Activated CD8-positive, alpha-beta memory T cell treated with anti-CD3 and anti-CD28 coated beads for 1 hour (primary cell): ENCODE results near the gene BOLA2B.
A peak's percentile ranks its signal among the peaks of the same experiment; 100 is the strongest.
"Not testable (repeated sequence)": the region's sequence is repeated elsewhere in the genome, so short reads cannot be mapped to it uniquely, and the experiment has no call there.

ENCODE experiments used
- DNase-seq, 2 donors: peaks; one replicate each; pipeline ENCODE4 v3.0.0-alpha.2; 2020; ENCODE audit warnings: low read depth in 1 of 2; ENCODE audit errors: extremely low read depth in 1 of 2

BOLA2B gene

GRCh38 chr16:30193615-30194014, at the start of gene BOLA2B, which contains the start of gene SLX1A:
TSS of gene BOLA2B (minus strand) at chr16:30193666. CDS start at chr16:30193595, 71 bp downstream.
TSS of gene SLX1A (plus strand) at chr16:30193875. CDS start at chr16:30194085, 210 bp downstream.
- DNase-seq: not testable (repeated sequence)

DNA sequence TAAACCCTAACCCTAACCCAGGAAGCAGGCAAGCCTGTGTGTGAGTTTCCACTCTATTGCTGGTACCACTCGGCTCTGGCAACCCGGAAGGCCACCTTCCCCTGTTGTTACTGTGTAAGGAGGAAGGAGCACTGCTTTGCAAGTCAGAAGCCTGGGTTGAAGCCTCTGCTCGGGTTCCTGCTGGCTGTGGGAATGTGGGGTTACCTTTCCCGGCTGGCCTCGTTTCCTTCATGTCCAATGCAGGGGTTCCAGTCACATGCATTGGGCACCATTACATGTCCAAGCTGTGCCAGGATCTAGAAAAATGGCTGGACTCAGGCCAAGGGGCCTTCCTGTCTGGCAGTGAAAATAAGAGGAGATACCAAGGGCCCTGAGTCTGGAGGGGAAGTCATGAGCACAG, 23.6 kb upstream of the BOLA2B start:
- DNase-seq: not testable (repeated sequence)

GRCh38 chr16:30211414-30211813, 17.9 kb upstream of the BOLA2B start:
- not testable (repeated sequence) for DNase-seq

GRCh38 chr16:30209032-30209431, 15.6 kb upstream of the BOLA2B start:
- not testable (repeated sequence) for DNase-seq

DNA sequence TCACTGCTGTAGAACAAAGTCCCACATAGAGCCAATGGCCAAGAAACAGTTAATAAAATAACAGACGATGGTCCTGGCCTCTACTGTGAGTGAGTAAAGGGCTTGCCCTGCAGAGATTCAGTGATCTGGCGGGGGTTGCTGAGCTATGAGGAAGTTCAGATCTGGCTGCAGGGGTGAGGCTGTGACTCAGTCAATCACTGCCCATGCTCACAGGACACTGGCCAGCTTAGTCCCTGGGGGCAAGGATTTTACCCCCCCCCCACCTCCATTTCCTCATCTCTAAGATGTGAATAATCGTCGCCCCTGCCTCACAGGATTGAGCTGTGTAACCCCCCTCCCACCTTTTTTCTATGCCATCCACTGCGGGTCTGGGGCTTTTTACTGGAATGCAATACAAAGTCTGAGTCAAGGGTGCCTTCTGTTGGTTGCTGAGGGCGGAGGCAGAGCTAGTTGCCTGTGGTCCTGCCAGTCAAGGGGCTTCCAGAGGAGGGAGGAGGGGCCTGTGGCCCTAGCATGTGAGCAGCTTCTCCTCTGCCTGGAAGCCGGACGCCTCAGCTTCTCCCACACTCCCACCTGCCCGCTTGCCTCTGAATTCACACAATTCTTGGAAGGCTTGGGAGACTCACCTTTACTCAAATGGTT, 13.7 kb upstream of the BOLA2B start:
- DNase-seq: not testable (repeated sequence)

DNA sequence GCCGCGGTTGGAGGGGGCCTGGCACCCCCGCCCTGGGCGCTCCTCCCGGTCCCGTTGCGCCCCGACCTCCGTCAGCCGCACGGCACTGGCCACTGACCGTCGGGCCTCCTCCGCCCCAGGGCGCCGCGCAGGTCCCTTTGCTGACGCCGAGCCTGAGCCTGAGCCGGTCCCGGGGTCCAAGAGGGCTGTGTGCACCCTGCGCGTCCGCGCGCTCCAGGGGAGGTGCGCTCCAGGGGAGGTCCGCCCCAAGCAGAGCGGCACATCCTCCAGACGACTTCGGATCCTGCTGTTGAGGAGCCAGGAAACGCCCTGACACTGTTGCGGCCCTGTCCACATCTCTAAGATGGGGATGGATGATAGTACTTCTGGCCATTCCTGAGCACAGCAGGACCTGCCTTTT, 12.8 kb upstream of the BOLA2B start:
- DNase-seq: not testable (repeated sequence)

- DNase-seq: not testable (repeated sequence)
Observed at GRCh38 chr16:30205541-30206236, 12.2 kb upstream of the BOLA2B start.

- DNase-seq: not testable (repeated sequence)
Observed at GRCh38 chr16:30199608-30200343, 6.3 kb upstream of the BOLA2B start.

DNA sequence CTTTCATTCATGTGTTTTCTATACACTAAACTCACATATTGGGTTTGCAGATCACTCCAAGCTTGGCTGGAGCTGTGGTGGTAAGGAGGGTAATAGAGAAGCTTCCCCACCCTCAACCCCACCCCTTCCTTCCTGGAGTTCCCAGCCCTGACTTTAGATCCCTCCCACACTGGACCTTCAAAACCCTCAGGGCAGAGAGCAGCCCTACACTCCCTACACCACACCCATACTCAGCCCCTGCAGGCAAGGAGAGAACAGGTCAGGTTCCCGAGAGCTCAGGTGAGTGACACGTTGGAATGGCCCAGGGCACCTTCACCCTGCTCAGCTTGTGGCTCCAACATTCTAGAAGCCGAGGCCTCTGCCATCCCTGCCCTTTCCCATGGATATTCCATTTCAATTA, 5.6 kb upstream of the BOLA2B start, which contains the start of gene SULT1A3:
SULT1A3 (plus strand) TSS at position 207 of the 400 bp plus-strand sequence. CDS start 1,474 bp downstream, outside the sequence.
- not testable (repeated sequence) for DNase-seq

DNA sequence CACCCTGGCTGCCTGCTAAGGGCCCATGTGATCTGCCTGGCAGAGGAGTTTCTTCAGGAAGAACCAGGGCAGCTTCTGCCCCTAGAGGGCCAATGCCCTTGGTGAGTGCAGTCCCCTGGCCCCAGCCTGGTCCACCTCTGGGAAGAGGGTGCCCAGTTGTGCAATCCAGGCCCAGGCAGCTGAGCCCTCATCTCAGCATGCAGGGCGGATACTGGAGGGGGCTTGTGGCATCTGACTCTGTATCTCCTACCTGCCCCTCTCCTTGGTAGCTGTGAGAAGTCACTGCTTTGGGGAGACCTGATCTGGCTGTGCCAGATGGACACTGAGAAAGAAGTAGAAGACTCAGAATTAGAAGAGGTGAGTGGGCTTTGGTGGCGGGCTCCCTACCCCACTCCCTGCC, 3.5 kb upstream of the BOLA2B start:
- not testable (repeated sequence) for DNase-seq

GRCh38 chr16:30194172-30194925, 883 bp upstream of the BOLA2B start:
- not testable (repeated sequence) for DNase-seq

- DNase-seq: not testable (repeated sequence)
Observed at GRCh38 chr16:30193098-30193497, 368 bp downstream of the BOLA2B start.

DNA sequence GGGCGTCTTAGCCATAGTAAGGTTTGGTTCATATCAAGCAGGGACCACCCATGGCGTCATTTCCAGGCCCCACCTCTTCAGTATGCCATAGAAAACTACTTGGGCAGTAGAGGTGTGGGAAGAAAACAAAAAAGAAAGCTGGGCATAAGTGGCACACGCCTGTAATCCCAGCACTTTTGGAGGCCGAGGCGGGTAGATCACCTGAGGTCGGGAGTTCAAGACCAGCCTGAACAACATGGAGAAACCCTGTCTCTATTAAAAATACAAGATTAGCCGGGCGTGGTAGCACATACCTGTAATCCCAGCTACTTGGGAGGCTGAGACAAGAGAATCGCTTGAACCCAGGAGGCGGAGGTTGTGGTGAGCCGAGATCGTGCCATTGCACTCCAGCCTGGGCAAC, 2.3 kb downstream of the BOLA2B start:
- not testable (repeated sequence) for DNase-seq

- DNase-seq: no peak
Observed at GRCh38 chr16:30187971-30188561, 5.4 kb downstream of the BOLA2B start.

DNA sequence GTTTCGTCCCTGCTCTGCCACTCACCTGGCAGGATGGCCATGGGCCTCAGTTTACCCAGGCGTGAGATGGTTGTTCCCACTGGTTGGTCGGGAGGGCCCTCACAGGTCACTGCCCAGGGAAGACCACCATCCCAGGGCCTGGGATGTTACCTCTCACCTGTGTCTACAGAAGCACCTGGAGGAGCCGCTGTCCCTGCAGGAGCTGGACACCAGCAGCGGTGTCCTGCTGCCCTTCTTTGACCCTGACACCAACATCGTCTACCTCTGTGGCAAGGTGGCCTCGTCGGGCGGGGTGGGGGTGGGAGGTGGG, 6.0 kb downstream of the BOLA2B start:
- no peak for DNase-seq

GRCh38 chr16:30186782-30187555, 6.5 kb downstream of the BOLA2B start:
- peak; percentile 82 to 86 for DNase-seq

DNA sequence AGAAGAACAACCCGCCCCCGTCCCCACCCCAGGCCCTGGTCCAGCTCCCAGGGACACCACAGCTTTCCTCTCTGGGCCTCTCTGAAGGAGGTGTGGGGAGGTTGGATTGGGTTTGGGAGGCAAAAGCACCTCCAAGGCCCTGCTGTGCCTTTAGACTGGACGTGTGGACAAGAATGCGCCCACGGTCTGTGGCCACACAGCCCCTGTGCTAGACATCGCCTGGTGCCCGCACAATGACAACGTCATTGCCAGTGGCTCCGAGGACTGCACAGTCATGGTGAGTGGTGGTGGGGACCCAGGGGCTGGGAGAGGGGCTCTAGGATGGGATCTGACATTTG, 7.1 kb downstream of the BOLA2B start:
- DNase-seq: no peak

DNA sequence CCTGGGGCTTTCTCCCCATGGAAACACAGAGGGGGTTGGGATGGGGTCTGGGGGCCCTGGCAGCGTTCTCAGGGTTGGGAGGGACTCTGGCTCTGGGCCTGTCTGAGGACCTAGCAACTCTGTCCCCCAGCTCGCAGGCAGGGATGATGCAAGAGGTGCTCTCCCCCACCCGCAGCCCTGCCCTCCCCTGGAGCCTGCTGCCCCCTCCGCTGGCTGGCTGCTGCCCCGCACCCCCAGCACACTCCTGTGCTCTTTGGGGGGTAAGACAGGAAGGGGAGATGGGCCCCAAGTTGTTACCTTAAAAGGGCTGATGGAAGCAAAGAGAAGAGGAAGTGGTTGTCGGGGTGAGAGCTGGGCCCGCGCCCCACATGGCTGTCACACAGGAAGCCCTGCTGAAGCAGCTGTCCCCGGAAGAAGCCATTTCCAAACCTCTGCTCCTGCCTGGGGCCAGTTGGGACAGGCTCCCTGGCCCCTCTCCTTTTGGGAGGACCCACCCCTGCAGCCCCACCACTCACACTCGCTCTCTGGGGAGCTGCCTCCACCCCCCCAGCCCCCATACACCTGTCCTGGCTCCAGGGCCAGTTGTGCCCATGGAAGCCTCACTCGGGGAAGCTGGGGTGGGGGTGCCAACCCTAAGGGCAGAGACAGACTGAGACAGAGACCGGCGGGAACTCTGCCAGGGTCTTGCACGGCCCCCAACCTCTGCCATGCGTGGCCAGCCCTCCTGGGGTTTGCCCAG, 7.6 kb downstream of the BOLA2B start:
- peak; percentile 60 to 67 for DNase-seq
